ENCODE results near the gene MTERF1. TPM values are rescaled to one million over a fixed set of nuclear protein-coding genes. Genes with fewer than 3 reads are reported as not detected.
A peak's percentile ranks its signal among the peaks of the same experiment; 100 is the strongest.

Gene MTERF1
- total RNA-seq, 1 donor from 2014 or later, result 10.1 TPM

DNA sequence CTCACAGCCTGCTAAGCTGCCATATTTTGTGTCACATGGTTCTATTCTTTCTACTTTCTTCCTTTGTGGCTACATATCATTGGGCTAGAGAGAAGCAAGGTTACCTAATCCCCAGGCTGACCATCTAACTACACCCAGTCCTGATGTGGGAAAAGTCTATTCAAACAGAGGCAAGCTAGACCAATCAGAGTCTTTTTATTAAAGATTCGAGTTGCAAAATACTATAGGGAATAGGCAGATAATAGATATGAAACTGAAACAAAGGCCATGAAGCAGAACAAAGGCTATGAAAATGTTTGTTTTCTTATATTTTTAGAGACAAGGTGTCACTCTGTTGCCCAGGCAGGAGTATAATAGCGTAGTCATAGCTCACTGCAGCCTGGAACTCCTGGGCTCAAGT is 36.7 kb downstream of the MTERF1 start:
- intact Hi-C loops (cut with micrococcal nuclease), result no loop called here
- ATAC-seq (no peak), DNase-seq (no peak)

GRCh38 chr7:91838439-91838838 is 42.1 kb downstream of the MTERF1 start:
- ATAC-seq (no peak), DNase-seq (no peak)
- intact Hi-C loops (cut with micrococcal nuclease), result no loop called here

- intact Hi-C loops (cut with micrococcal nuclease), result no loop called here
- ATAC-seq, result peak; percentile 64
- peak; percentile 41 for DNase-seq
Observed at GRCh38 chr7:91837397-91838070, 43.0 kb downstream of the MTERF1 start.

- DNase-seq, result no peak
- intact Hi-C loops (cut with micrococcal nuclease), result no loop called here
- ATAC-seq, result no peak
Observed at GRCh38 chr7:91835826-91836368, 44.6 kb downstream of the MTERF1 start.

DNA sequence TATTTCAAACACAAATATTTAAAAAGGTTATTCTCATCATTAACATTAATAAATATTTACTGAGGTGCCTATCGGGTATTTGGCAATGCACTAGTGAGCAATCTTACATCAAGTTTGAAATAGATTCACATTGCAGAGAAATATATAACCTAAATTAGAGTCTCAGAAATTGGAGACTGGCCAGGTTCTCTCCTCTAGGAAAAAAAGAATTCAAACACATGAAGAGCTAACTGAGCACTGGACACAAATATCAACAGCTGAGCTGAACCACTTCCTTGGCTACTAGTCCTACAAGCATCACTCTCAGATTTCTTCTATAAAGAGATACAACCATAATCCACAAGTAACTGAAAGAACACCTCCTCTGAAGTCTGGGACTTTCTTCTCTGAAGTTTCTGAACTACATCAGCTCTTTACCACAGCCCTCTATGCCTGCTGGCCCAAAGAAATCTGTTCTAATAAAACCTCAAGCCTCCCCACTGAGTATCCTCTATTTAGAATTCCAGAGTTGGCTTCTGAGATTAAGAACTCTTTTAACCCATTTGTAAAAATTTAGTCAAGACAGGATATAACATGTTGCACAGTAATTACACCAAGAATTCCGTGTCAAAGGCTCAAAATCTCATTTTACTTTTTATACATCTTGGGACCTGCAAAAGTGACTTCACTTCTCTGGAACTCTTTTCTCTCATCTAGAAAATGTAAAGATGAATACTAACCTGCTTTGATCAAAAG is 45.2 kb downstream of the MTERF1 start:
- intact Hi-C loops (cut with micrococcal nuclease), result no loop called here
- DNase-seq (no peak), ATAC-seq (no peak)

DNA sequence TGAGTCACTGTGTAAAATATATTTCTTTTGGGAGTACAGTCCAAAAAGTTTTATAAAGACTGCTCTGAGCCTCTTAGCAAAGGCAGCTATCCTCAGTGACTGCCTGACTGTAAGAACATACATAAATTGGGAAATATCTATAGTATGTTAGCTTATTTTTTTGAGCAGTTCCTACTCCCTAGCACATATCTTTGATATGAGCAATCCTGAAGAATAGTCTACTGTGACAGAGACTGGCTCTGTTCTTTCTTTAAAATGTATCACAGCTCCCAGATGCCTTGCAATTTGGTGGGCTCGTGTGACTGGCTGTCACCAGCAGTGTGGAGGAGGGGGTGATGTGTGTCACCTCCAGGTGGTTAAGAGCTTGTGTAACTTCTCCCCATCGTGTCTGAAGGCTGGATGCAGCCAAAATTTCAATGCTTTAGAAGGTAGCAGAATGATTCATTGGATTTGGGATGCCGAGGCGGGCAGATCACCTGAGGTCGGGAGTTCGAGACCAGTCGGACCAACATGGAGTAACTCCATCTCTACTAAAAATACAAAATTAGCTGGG is 47.9 kb downstream of the MTERF1 start:
- ATAC-seq, result no peak
- intact Hi-C loops (cut with micrococcal nuclease), result no loop called here
- no peak for DNase-seq

DNA sequence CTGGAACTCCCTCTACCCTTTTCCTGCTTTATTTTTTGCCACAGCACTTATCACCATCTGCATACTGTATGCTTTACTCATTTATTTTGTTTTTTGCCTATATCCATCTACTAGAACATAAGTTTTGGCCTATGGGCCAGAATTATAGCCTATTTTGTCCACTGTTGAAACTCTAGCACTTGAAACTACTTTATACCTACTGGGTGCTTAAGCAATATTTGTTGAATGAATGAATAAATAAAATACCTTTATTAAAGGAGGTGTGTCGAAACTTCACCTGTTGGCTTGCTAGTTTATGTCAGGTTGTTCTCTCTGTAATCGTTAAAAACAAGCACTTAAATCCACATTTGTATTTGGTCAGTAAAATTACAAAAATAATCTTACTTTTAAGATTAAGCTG is 53.3 kb downstream of the MTERF1 start:
- ATAC-seq, result no peak
- intact Hi-C loops (cut with micrococcal nuclease), result no loop called here
- no peak for DNase-seq

GRCh38 chr7:91826377-91826776 is 54.1 kb downstream of the MTERF1 start:
- DNase-seq (no peak), ATAC-seq (no peak)
- intact Hi-C loops (cut with micrococcal nuclease), result no loop called here

DNA sequence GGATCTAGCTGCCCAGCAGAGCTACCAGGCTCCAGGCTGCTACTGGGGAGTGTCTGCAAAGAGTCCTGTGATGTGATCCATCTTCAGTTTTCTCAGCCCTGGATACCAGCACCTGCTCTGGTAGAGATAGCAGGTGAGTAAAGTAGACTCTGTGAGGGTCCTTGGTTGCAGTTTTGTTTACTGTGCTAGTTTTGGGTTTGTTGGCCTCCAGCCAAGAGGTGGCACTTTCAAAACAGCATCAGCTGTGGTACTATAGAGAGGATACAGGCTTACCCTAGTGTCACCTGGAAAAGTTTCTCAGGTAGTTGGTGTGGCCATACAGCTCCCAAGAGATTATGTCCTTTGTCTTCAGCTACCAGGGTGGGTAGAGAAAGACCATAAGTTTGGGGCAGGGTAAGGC is 56.3 kb downstream of the MTERF1 start:
- no peak for ATAC-seq
- intact Hi-C loops (cut with micrococcal nuclease), result no loop called here
- DNase-seq, result no peak

Other genes starting within 250 kb of the MTERF1 start
- gene AKAP9, start 60.2 kb upstream of the MTERF1 start, total RNA-seq, result 55.2 TPM